AG04450 (cell line): ENCODE data around the gene SCAF4. TPM values are rescaled to one million over a fixed set of nuclear protein-coding genes. Genes with fewer than 3 reads are reported as not detected.

Experiments used
- CTCF ChIA-PET: fragments of 300-600, 350-600 bp; formaldehyde crosslinking; extraction: SDS; loops from one replicate; lab custom pipeline; 2022; ENCODE audit warnings: antibody characterized with exemption, inconsistent platforms; lab: Charles Lee
- POLR2A ChIA-PET: fragments of 350-600 bp; formaldehyde crosslinking; extraction: SDS; loops from one replicate; lab custom pipeline; 2021; ENCODE audit warnings: antibody characterized with exemption, inconsistent platforms; lab: Yijun Ruan, JAX
- DNase-seq: peaks from one replicate; pipeline ENCODE4 v3.0.0-alpha.2; 2011; ENCODE audit warnings: low read depth, low spot score
- H3K27ac ChIP-seq: one replicate; pipeline ENCODE4 v1.5.1; 2012; ENCODE audit warnings: low read depth, low read length, control low read depth
- H3K27me3 ChIP-seq: one replicate; pipeline ENCODE4 v1.6.0; 2012; ENCODE audit warnings: low read length; ENCODE audit not compliant: control insufficient read depth, insufficient read depth
- H3K4me3 ChIP-seq: 2 replicates; pipeline ENCODE4 v1.5.1; 2011; ENCODE audit warnings: mild to moderate bottlenecking, low read depth, low read length, control low read depth
- H3K9me3 ChIP-seq: 2 replicates; pipeline ENCODE4 v1.5.1; 2012; ENCODE audit warnings: low read length; ENCODE audit not compliant: control insufficient read depth, insufficient read depth
- CTCF ChIP-seq: IDR thresholded peaks from 2 replicates; pipeline ENCODE4 v1.5.1; 2011; ENCODE audit warnings: low read depth, low read length, control low read depth, inconsistent platforms
- polyA plus RNA-seq: library from polyadenylated mRNA; depleted of rRNA; stranded (reverse); fragments of >200 nt; gene quantifications from 2 replicates; pipeline ENCODE4 v1.2.3, GENCODE V29; 2011

Gene SCAF4
- polyA plus RNA-seq, 1 experiment = 6.3 TPM

GRCh38 chr21:31710586-31710985, 21.3 kb downstream of the SCAF4 start:
- no peak overlapping the region for H3K27ac ChIP-seq

GRCh38 chr21:31708541-31708940, 23.4 kb downstream of the SCAF4 start:
- POLR2A ChIA-PET = no interaction called here
- no peak overlapping the region for H3K4me3 ChIP-seq
- H3K27me3 ChIP-seq = no peaks in the 10 kb centered on the region
- DNase-seq = no peak
- no peaks in the 10 kb centered on the region for H3K9me3 ChIP-seq
- CTCF ChIA-PET = no interaction called here
- no peak overlapping the region for H3K27ac ChIP-seq
- no peak for TF ChIP-seq CTCF

More at GRCh38 chr21:31710586-31710985, 21.3 kb downstream of the SCAF4 start:
- no peak for TF ChIP-seq CTCF
- Histone ChIP-seq H3K9me3 (no peaks in the 10 kb centered on the region), H3K27me3 (no peaks in the 10 kb centered on the region), H3K4me3 (no peak overlapping the region)
- peak; percentile 45 for DNase-seq
- POLR2A ChIA-PET = interaction anchor here (0.6 kb wide), 1 partner anchor 22 kb away, joined by 3 read pairs; no protein-coding TSS in a partner anchor
- CTCF ChIA-PET = no interaction called here

GRCh38 chr21:31707499-31707898, 24.4 kb downstream of the SCAF4 start:
- POLR2A ChIA-PET = no interaction called here

GRCh38 chr21:31706562-31706961, 25.4 kb downstream of the SCAF4 start:
- no peaks in the 10 kb centered on the region for H3K27me3 ChIP-seq
- H3K27ac ChIP-seq = no peak overlapping the region
- H3K9me3 ChIP-seq = no peaks in the 10 kb centered on the region
- ChIA-PET POLR2A (no interaction called here), CTCF (no interaction called here)
- no peak overlapping the region for H3K4me3 ChIP-seq
- no peak for DNase-seq
- no peak for TF ChIP-seq CTCF

More at GRCh38 chr21:31707499-31707898, 24.4 kb downstream of the SCAF4 start:
- DNase-seq = no peak
- no peak for TF ChIP-seq CTCF
- H3K27me3 ChIP-seq = no peaks in the 10 kb centered on the region
- no peaks in the 10 kb centered on the region for H3K9me3 ChIP-seq
- CTCF ChIA-PET = no interaction called here
- H3K4me3 ChIP-seq = no peak overlapping the region
- H3K27ac ChIP-seq = no peak overlapping the region

GRCh38 chr21:31700040-31700439, 31.9 kb downstream of the SCAF4 start:
- ChIA-PET CTCF (no interaction called here), POLR2A (no interaction called here)
- H3K27ac ChIP-seq = no peak overlapping the region

More at GRCh38 chr21:31700040-31700439, 31.9 kb downstream of the SCAF4 start:
- Histone ChIP-seq H3K9me3 (no peaks in the 10 kb centered on the region), H3K4me3 (no peak overlapping the region), H3K27me3 (no peaks in the 10 kb centered on the region)
- DNase-seq = no peak
- no peak for TF ChIP-seq CTCF
